IMR-90 (cell line): ENCODE results near the gene ERBB4.

Source experiments
- FOS ChIP-seq: fragments of 150-350 bp; IDR thresholded peaks from 2 replicates; pipeline ENCODE4 v1.6.1; 2016; ENCODE audit warnings: low read depth, low read length
- MAZ ChIP-seq: IDR thresholded peaks from 2 replicates; pipeline ENCODE4 v1.6.1; 2012; ENCODE audit warnings: low read depth, mild to moderate bottlenecking, low read length, improper control_type of control experiment, moderate library complexity, borderline replicate concordance
- TF ChIP-seq, protein P1 (sequence below): conservative IDR thresholded peaks from 2 replicates; pipeline ENCODE4 v1.5.1; 2012; ENCODE audit warnings: mild to moderate bottlenecking, low read depth, low read length, improper control_type of control experiment

DNA sequence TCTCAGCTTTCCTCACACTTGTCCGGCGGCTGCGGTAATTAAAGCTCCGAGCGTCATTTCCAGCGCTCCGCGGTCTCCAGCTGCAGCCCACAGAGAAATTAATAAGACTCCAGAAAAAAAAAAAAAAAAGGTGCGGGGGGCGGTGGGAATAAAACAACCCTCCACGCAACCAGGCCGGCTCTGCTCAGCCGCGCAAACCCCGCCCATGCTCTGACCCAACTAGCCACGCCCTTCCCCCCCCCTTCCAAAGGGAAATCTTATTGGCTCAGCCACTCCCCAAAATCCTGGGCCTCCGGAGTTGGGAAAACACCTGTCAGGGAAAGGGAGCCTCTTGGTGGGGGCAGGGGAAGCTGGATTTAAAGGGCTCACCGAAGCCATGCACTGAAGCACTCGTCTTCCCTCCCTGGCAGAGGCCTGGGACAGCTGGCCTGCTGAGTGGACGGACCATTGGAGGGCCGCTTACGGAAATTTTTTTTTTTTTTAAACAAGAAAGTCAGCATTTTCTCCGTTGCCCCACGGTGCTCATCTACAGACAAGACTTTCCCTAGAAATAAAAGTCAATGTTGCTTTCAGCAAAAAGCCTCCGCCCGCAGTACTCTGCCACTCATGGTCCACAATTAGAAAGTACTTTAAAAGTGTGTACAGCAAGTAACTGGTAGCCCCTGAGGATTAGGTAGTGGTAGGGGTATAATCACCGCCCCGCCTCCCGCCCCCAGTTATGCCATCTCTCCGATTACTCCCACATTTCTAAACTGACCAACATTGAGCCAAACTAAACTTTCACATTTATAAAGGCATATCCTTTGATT, 674 bp upstream of the ERBB4 start:
- TF ChIP-seq, protein P1, sequence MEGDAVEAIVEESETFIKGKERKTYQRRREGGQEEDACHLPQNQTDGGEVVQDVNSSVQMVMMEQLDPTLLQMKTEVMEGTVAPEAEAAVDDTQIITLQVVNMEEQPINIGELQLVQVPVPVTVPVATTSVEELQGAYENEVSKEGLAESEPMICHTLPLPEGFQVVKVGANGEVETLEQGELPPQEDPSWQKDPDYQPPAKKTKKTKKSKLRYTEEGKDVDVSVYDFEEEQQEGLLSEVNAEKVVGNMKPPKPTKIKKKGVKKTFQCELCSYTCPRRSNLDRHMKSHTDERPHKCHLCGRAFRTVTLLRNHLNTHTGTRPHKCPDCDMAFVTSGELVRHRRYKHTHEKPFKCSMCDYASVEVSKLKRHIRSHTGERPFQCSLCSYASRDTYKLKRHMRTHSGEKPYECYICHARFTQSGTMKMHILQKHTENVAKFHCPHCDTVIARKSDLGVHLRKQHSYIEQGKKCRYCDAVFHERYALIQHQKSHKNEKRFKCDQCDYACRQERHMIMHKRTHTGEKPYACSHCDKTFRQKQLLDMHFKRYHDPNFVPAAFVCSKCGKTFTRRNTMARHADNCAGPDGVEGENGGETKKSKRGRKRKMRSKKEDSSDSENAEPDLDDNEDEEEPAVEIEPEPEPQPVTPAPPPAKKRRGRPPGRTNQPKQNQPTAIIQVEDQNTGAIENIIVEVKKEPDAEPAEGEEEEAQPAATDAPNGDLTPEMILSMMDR, result no peak
- TF ChIP-seq FOS (no peak), MAZ (no peak)
